NT2/D1 (cell line): Measurements from ENCODE around the gene SH3RF1.
"Not testable (repeated sequence)": the region's sequence is repeated elsewhere in the genome, so short reads cannot be mapped to it uniquely, and the experiment has no call there.

Experiments
- DNase-seq: peaks from one replicate; pipeline ENCODE4 v3.0.0-alpha.2; 2011; ENCODE audit warnings: low read depth, low spot score
- H3K27me3 ChIP-seq: 2 replicates; pipeline ENCODE4 v1.6.0; 2011; ENCODE audit warnings: mild to moderate bottlenecking; ENCODE audit not compliant: insufficient read length, insufficient read depth
- H3K36me3 ChIP-seq: 2 replicates; pipeline ENCODE4 v1.6.1; 2011; ENCODE audit warnings: mild to moderate bottlenecking, low read length, mixed read lengths; ENCODE audit not compliant: insufficient read depth, insufficient read length
- H3K4me1 ChIP-seq: 2 replicates; pipeline ENCODE4 v1.5.1; 2011; ENCODE audit not compliant: insufficient read depth, insufficient read length
- H3K4me3 ChIP-seq: 2 replicates; pipeline ENCODE4 v1.5.1; 2011; ENCODE audit warnings: low read depth; ENCODE audit not compliant: insufficient read length
- H3K9ac ChIP-seq: 2 replicates; pipeline ENCODE4 v1.6.0; 2011; ENCODE audit warnings: low read depth; ENCODE audit not compliant: insufficient read length
- H3K9me3 ChIP-seq: 2 replicates; pipeline ENCODE4 v1.5.1; 2011; ENCODE audit warnings: mild to moderate bottlenecking, low read length; ENCODE audit not compliant: insufficient read depth
- SUZ12 ChIP-seq: IDR thresholded peaks from 2 replicates; pipeline ENCODE4 v1.6.1; 2011; ENCODE audit not compliant: insufficient read length, insufficient read depth; ENCODE audit errors: extremely low read depth
- YY1 ChIP-seq: IDR thresholded peaks from 2 replicates; pipeline ENCODE4 v1.6.1; 2011; ENCODE audit not compliant: insufficient read length, insufficient read depth
- ZNF274 ChIP-seq: IDR thresholded peaks from 2 replicates; pipeline ENCODE4 v1.6.1; 2011; ENCODE audit warnings: mild to moderate bottlenecking, low read depth, low read length

SH3RF1 gene

DNA sequence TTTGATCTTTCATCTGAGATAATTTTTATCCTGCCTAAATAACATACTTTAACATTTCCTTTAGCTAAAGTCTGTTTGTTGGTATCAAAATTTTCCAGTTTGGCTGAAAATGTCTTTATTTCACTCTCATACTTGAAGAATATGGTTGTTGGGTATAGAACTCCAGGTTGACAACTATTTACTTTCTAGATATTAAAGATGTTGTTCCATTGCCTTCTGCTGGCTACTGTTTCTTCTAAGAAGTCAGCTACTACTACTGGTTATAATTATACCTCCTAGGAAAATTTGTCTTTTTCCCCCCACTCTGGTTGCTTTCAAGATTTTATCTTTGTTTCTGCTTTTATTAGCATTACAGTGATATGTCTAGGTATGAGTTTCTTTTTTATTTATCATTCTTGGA lies 75.7 kb downstream of the SH3RF1 start:
- Histone ChIP-seq H3K36me3 (no peaks in the 10 kb centered on the region), H3K9ac (no peak overlapping the region), H3K9me3 (no peaks in the 10 kb centered on the region), H3K4me1 (no peaks in the 10 kb centered on the region), H3K4me3 (no peak overlapping the region), H3K27me3 (no peaks in the 10 kb centered on the region)
- DNase-seq = no peak
- TF ChIP-seq SUZ12 = no peak
- no peak for TF ChIP-seq ZNF274
- TF ChIP-seq YY1 = no peak

DNA sequence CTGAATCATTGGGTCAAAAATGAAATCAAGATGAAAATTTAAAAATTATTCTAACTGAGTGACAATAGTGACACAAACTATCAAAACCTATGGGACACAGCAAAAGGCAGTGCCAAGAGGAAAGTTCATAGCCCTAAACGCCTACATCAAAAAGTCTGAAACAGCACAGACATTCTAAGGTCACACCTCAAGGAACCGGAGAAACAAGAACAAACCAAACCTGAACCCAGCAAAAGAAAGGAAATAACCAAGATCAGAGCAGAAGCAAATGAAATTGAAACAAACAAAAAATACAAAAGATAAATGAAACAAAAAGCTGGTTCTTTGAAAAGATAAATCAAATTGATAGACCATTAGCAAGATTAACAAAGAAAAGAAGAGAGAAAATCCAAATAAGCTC lies 80.8 kb downstream of the SH3RF1 start:
- not testable (repeated sequence) for H3K36me3 ChIP-seq, H3K27me3 ChIP-seq, H3K4me3 ChIP-seq, DNase-seq, H3K9ac ChIP-seq, H3K9me3 ChIP-seq, H3K4me1 ChIP-seq

DNA sequence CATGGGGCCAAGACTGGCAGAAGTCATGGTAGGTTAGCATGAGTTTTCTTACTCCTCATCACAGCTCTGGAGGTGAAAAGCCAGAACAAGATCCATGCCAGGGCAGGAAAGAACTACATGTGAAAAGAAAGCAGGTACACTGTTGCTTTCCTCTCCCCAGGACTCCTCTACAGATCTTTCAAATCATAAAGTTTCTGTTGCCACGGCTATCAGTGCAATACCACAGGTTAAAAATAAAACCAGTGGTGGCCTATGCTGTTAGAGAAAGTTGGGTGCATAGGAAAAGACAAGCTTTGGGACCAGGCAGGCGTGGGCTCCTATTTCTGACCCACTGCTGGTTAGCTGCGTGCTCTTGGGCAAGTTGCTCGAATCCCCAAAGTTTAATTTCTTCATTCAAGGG lies 81.4 kb downstream of the SH3RF1 start:
- DNase-seq = no peak
- Histone ChIP-seq H3K36me3 (no peaks in the 10 kb centered on the region), H3K9ac (no peak overlapping the region), H3K27me3 (no peaks in the 10 kb centered on the region), H3K9me3 (no peaks in the 10 kb centered on the region), H3K4me3 (no peak overlapping the region), H3K4me1 (no peaks in the 10 kb centered on the region)
- no peak for TF ChIP-seq ZNF274
- TF ChIP-seq SUZ12 = no peak
- TF ChIP-seq YY1 = no peak

DNA sequence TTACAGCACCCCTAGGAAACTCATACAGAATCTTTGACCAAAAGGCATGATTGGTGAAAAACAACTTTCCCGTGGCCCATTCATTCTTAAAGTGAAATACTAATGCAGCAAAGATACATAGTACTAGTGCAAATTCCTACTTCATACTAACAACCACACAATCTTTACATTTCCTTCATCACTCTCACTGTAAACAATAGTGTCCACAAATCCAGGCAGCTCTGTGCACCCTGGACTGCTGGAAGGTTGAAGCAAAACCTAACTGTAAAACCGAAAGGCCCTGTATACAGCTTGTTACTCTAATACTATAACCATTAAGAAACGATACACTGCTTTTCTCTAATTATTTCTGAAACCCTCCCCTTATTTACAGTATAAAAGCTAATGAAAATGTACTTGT lies 82.6 kb downstream of the SH3RF1 start:
- no peaks in the 10 kb centered on the region for H3K9me3 ChIP-seq
- no peak overlapping the region for H3K4me3 ChIP-seq
- H3K4me1 ChIP-seq = peaks cover 3% of the 10 kb centered on the region
- H3K9ac ChIP-seq = no peak overlapping the region
- no peaks in the 10 kb centered on the region for H3K36me3 ChIP-seq
- H3K27me3 ChIP-seq = no peaks in the 10 kb centered on the region
- TF ChIP-seq ZNF274 = no peak
- TF ChIP-seq YY1 = no peak
- TF ChIP-seq SUZ12 = no peak
- DNase-seq = no peak

DNA sequence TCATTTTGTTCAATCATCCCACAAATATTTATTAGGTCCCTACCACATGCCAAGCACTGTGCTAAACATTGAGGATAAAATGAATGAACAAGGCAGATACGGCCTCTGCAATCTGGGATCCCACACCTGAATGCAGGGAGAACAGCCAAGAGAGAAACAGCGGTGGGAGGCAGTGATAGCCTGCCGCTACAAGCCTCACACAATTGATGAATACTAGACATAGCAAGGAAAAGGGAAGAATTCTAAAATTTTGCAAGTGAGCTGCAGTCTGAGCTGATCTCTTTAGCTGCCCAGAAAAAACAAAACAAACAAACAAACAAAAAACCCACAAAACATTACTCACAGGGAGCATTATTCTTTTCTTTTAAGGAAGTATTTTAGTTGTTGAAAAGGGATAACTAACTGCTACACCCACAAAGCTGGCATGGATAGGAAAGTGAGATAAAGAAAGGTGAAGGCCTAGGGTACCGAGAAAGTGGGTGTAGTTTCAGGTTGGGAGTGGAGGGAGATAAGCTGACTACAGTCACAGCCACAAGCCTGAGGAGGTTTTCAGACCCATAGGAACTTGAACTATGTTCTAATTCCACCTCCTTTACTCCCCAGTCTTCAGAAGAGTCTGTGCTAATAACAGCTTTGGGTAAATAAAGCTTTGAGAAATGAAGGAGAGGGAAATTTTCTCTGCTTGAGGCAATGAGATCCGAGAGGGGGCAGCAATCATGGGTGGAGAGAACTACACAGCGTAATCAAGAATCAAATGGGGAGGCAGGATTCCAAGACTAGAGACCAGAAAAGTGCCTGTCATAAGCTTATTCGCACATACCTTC lies 85.4 kb downstream of the SH3RF1 start:
- Histone ChIP-seq H3K4me3 (no peak overlapping the region), H3K36me3 (no peaks in the 10 kb centered on the region), H3K4me1 (peaks cover 3% of the 10 kb centered on the region), H3K9me3 (no peaks in the 10 kb centered on the region), H3K27me3 (no peaks in the 10 kb centered on the region), H3K9ac (no peak overlapping the region)
- DNase-seq = no peak
- TF ChIP-seq SUZ12 = no peak
- TF ChIP-seq ZNF274 = no peak
- no peak for TF ChIP-seq YY1

DNA sequence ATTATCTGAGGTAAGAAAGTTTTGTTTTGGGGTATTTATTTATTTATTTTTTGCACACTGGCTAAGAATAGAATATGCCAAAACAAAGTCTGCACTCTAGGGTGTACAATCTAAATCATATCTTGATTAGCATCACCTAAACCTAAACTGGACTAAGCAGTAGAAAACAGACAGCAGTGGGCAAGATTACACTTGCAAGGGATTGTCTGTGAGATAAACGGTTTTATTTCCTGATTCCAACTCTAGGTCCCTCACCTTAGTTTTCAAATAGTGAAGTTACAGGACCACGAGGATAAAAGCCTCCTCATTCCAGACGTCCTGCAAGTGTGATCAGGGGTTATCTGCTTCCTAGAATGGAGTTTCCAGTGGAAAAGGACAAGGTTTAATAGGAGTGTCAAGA lies 86.1 kb downstream of the SH3RF1 start:
- H3K36me3 ChIP-seq = no peaks in the 10 kb centered on the region
- H3K9me3 ChIP-seq = no peaks in the 10 kb centered on the region
- DNase-seq = no peak
- H3K4me3 ChIP-seq = no peak overlapping the region
- no peaks in the 10 kb centered on the region for H3K27me3 ChIP-seq
- TF ChIP-seq SUZ12 = no peak
- no peak for TF ChIP-seq ZNF274
- no peak for TF ChIP-seq YY1
- peaks cover 3% of the 10 kb centered on the region for H3K4me1 ChIP-seq
- no peak overlapping the region for H3K9ac ChIP-seq

DNA sequence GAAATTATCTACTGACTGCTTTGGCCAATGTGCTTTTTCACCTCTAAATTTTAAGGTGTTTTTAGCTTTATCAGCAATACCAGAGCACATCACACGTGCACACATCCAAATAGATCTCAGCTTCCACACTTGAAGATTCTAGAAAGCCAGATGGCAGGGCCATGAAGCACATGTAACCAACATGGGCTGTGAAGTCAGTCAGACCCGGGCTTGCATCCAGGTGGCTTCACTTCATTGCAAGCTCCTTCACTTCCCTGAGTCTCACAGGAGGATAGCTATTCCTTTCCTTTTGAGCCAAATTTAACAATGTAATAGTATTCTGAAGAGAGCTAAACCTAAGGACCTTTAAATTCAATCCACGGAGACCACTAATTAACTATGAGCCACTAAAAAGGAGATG lies 86.5 kb downstream of the SH3RF1 start:
- no peak for TF ChIP-seq YY1
- no peak for TF ChIP-seq SUZ12
- TF ChIP-seq ZNF274 = no peak
- Histone ChIP-seq H3K4me3 (no peak overlapping the region), H3K27me3 (no peaks in the 10 kb centered on the region), H3K36me3 (no peaks in the 10 kb centered on the region), H3K9ac (no peak overlapping the region), H3K9me3 (no peaks in the 10 kb centered on the region), H3K4me1 (peaks cover 3% of the 10 kb centered on the region)
- DNase-seq = no peak
